ENCODE measurements around the gene FBXW8. TPM values are rescaled to one million over a fixed set of nuclear protein-coding genes. Genes with fewer than 3 reads are reported as not detected.

The FBXW8 gene
- polyA plus RNA-seq, 3 donors, result 2.0 to 5.2 (median 2.7) TPM

- Histone ChIP-seq H3K4me3 (replicated peaks in 1 of 3; ENCODE audit: low read depth in 2 of 3, low read length in 3 of 3) (peak overlapping the region in 1 of 3 experiments; percentile 38), H3K36me3 (replicated peaks in 1 of 2; ENCODE audit: control insufficient read depth in 1 of 2, insufficient read depth in 2 of 2, low read length in 2 of 2) (no peaks in the 10 kb centered on the region), H3K9me3 (replicated peaks in 1 of 2; ENCODE audit: control insufficient read depth in 1 of 2, insufficient read depth in 1 of 2, low read length in 2 of 2) (no peaks in the 10 kb centered on the region), H3K27ac (ENCODE audit: low read depth in 1 of 2, low read length in 2 of 2) (peak overlapping the region; percentile 44 to 91), H3K4me2 (replicated peaks; ENCODE audit: extremely low read depth, low read length, poor library complexity, severe bottlenecking) (peak overlapping the region; percentile 17), H2AFZ (ENCODE audit: insufficient read depth, low read depth, low read length, poor library complexity, severe bottlenecking) (no peak overlapping the region), H3K9ac (ENCODE audit: insufficient read depth, low read length, poor library complexity, severe bottlenecking) (no peak overlapping the region), H3K4me1 (ENCODE audit: control insufficient read depth in 1 of 2, insufficient read depth in 2 of 2, low read length in 2 of 2) (peaks cover 99 to 100% of the 10 kb centered on the region in 2 donors), H3K27me3 (ENCODE audit: control insufficient read depth in 2 of 2, insufficient read depth in 2 of 2, low read length in 2 of 2) (no peaks in the 10 kb centered on the region), H4K20me1 (ENCODE audit: insufficient read depth, low read length) (no peaks in the 10 kb centered on the region), H3K79me2 (ENCODE audit: insufficient read depth, low read length) (peaks cover 62% of the 10 kb centered on the region)
- TF ChIP-seq CTCF (IDR thresholded peaks at IDR 0.05), result no peak
- peaks cover 0 to 2% (median 0%) of the 10 kb centered on the region in 3 donors for H3K27me3 Mint-ChIP-seq (ENCODE audit: low read depth in 3 of 3)
- intact Hi-C loops (cut with micrococcal nuclease), result no loop called here
- H3K36me3 Mint-ChIP-seq, result peaks cover 1 to 30% of the 10 kb centered on the region in 2 donors
- H3K9me3 Mint-ChIP-seq, result peaks cover 0 to 2% (median 0%) of the 10 kb centered on the region in 7 donors
- no peak overlapping the region for H3K4me3 Mint-ChIP-seq
- no CpG with 5 or more reads among the region's 4 CpGs for WGBS (ENCODE audit: insufficient coverage)
- no peak for DNase-seq
- peak overlapping the region; percentile 60 to 99 (median 82) for H3K27ac Mint-ChIP-seq
- H3K4me1 Mint-ChIP-seq, result peaks cover 89% of the 10 kb centered on the region
Observed at GRCh38 chr12:117061555-117062079, 150.9 kb downstream of the FBXW8 start.

- Histone ChIP-seq H3K79me2 (ENCODE audit: insufficient read depth, low read length) (peaks cover 69% of the 10 kb centered on the region), H3K9ac (ENCODE audit: insufficient read depth, low read length, poor library complexity, severe bottlenecking) (peak overlapping the region; percentile 65), H3K36me3 (replicated peaks in 1 of 2; ENCODE audit: control insufficient read depth in 1 of 2, insufficient read depth in 2 of 2, low read length in 2 of 2) (no peaks in the 10 kb centered on the region), H3K27me3 (ENCODE audit: control insufficient read depth in 2 of 2, insufficient read depth in 2 of 2, low read length in 2 of 2) (no peaks in the 10 kb centered on the region), H2AFZ (ENCODE audit: insufficient read depth, low read depth, low read length, poor library complexity, severe bottlenecking) (peak overlapping the region; percentile 75), H3K4me3 (replicated peaks in 1 of 3; ENCODE audit: low read depth in 2 of 3, low read length in 3 of 3) (peak overlapping the region in 2 of 3 experiments; percentile 7 to 55), H3K4me1 (ENCODE audit: control insufficient read depth in 1 of 2, insufficient read depth in 2 of 2, low read length in 2 of 2) (peaks cover 100% of the 10 kb centered on the region in 2 donors), H3K9me3 (replicated peaks in 1 of 2; ENCODE audit: control insufficient read depth in 1 of 2, insufficient read depth in 1 of 2, low read length in 2 of 2) (no peaks in the 10 kb centered on the region), H4K20me1 (ENCODE audit: insufficient read depth, low read length) (no peaks in the 10 kb centered on the region), H3K27ac (ENCODE audit: low read depth in 1 of 2, low read length in 2 of 2) (peak overlapping the region; percentile 91), H3K4me2 (replicated peaks; ENCODE audit: extremely low read depth, low read length, poor library complexity, severe bottlenecking) (peak overlapping the region; percentile 63)
- Mint-ChIP-seq H3K27ac (peak overlapping the region; percentile 91 to 97 (median 94)), H3K9me3 (no peaks in the 10 kb centered on the region), H3K4me1 (peaks cover 91% of the 10 kb centered on the region), H3K4me3 (peak overlapping the region; percentile 72 to 86), H3K27me3 (ENCODE audit: low read depth in 3 of 3) (peaks cover 0 to 2% (median under 1%) of the 10 kb centered on the region in 3 donors), H3K36me3 (peaks cover 1 to 23% of the 10 kb centered on the region in 2 donors)
- no peak for TF ChIP-seq CTCF (IDR thresholded peaks at IDR 0.05)
- WGBS (ENCODE audit: insufficient coverage), result 2% methylated on average over 7 of the region's 16 CpGs
- peak; percentile 60 to 73 (median 70) for DNase-seq
- intact Hi-C loops (cut with micrococcal nuclease), result no loop called here
Observed at GRCh38 chr12:117063162-117063911, 152.6 kb downstream of the FBXW8 start.

All from CD14-positive monocyte (primary cell).